HepG2 (cell line): Measurements from ENCODE around the gene TMED6. TPM values are rescaled to one million over a fixed set of nuclear protein-coding genes. Genes with fewer than 3 reads are reported as not detected.
A peak's percentile ranks its signal among the peaks of the same experiment; 100 is the strongest.

Source experiments
- BCL6 ChIP-seq: IDR thresholded peaks from 2 replicates; pipeline ENCODE4 v1.6.1; 2016; ENCODE audit warnings: missing genetic modification reagents, missing compliant biosample characterization
- ZMYM3 ChIP-seq: sonication (generic); formaldehyde crosslinking; IDR thresholded peaks from 2 replicates; pipeline ENCODE4 v1.5.1; 2020; ENCODE audit warnings: mild to moderate bottlenecking, missing genetic modification reagents
- ZNF549 ChIP-seq: sonication (generic); formaldehyde crosslinking; IDR thresholded peaks from 2 replicates; pipeline ENCODE4 v1.5.0; 2020; ENCODE audit warnings: missing genetic modification reagents
- polyA plus RNA-seq, 8 experiments: library from polyadenylated mRNA; depleted of rRNA in 3 of 8; stranded (reverse) in 7 of 8; unstranded in 1 of 8; fragments of >200 nt; fragmentation: Illumina TruSeq in 4 of 8; extraction: Trizol in 4 of 8; gene quantifications; 2 replicates each; pipeline versions ENCODE4 v1.2.1 to v1.2.3, GENCODE V29; 2011 to 2016; ENCODE audit warnings: low read depth in 4 of 8, missing spikeins in 1 of 8, mixed read lengths in 1 of 8; ENCODE audit not compliant: insufficient read depth in 1 of 8
- total RNA-seq, 5 experiments: library from RNA; depleted of rRNA; stranded (reverse); fragments of >200 nt; fragmentation: Illumina TruSeq; extraction: Trizol; gene quantifications; 2 replicates each; pipeline ENCODE4 v1.2.3, GENCODE V29; 2016; ENCODE audit warnings: low read depth in 1 of 5
- TF ChIP-seq, protein P1 (sequence below), 2 experiments: sonication (generic) in 1 of 2; formaldehyde crosslinking in 1 of 2; IDR thresholded peaks; 2 replicates each; pipeline versions ENCODE4 v1.4.0 to v1.6.1; 2018 to 2020; ENCODE audit warnings: missing genetic modification reagents in 2 of 2, borderline replicate concordance in 1 of 2, low read depth in 1 of 2, mild to moderate bottlenecking in 1 of 2, missing biosample characterization in 1 of 2
- TF ChIP-seq, protein P2 (sequence below): sonication (generic); formaldehyde crosslinking; IDR thresholded peaks from 2 replicates; pipeline ENCODE4 v1.5.0; 2020; ENCODE audit warnings: mild to moderate bottlenecking, low read depth, missing genetic modification reagents, borderline replicate concordance
- TF ChIP-seq, protein P3 (sequence below): sonication (generic); formaldehyde crosslinking; IDR thresholded peaks from 2 replicates; pipeline ENCODE4 v1.5.1; 2020; ENCODE audit warnings: missing genetic modification reagents, mild to moderate bottlenecking, borderline replicate concordance

Gene TMED6
- total and polyA plus RNA-seq, 2 of the 13 experiments (the other 11 are each of a cell fraction or from before 2014, with no cell fraction given): 9.8 to 14.4 TPM

DNA sequence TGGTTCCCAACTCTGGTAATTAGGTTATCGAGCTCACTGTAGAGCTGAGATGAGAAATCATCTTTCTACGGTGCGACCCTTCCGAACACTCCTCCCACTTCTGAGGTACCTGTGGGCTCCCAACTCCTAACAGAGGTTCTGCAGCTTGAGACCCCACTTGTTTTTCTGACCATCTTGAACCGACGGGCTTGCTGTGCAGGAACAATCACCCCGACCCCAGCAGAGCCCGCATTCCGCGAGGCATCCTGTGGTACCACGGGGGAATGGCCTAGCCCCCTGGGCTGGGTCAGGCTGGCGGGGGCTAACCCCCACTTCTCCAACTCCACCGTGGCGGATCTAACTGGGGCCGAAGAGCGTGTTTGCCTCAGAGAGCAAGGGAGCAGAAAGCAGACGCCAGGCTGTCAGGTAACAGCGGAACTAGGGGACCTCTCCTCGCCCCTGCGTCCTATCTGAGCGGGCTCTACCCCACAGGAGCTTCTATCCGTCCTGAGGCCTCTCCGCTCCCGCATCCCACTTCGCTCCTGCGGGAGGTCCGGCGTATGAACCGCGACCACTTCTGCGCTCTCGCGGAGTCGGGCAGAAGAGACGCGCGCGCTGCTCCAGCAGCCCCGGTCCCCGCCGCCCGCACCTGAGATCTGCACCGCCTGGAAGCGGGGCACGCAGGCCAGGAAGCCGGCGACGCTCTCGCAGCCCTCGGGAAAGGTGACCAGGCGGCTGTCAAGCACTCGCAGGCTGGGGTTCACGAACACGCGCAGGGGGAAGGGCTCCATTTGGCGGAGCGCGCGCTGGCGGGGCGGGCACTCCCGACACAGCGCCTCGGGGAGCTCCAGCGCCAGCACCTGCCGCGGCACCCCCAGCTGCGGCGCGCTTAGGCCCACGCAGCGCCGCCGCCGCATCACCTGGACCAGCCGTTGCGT lies 22.0 kb downstream of the TMED6 start (continued):
- TF ChIP-seq, protein P1, sequence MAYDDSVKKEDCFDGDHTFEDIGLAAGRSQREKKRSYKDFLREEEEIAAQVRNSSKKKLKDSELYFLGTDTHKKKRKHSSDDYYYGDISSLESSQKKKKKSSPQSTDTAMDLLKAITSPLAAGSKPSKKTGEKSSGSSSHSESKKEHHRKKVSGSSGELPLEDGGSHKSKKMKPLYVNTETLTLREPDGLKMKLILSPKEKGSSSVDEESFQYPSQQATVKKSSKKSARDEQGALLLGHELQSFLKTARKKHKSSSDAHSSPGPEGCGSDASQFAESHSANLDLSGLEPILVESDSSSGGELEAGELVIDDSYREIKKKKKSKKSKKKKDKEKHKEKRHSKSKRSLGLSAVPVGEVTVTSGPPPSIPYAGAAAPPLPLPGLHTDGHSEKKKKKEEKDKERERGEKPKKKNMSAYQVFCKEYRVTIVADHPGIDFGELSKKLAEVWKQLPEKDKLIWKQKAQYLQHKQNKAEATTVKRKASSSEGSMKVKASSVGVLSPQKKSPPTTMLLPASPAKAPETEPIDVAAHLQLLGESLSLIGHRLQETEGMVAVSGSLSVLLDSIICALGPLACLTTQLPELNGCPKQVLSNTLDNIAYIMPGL (CRISPR knock-in tag; IDR thresholded peaks at IDR 0.05; ENCODE audit: borderline replicate concordance in 1 of 2, low read depth in 1 of 2): 0 out of 4 replicates have a peak, but pooled peaks of 1 of the 2 experiments have one; percentile 20
- TF ChIP-seq, protein P2, sequence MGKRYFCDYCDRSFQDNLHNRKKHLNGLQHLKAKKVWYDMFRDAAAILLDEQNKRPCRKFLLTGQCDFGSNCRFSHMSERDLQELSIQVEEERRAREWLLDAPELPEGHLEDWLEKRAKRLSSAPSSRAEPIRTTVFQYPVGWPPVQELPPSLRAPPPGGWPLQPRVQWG (CRISPR knock-in tag): peak; percentile 85; the same call in 1 of the 2 replicates
- no peak; the same call in 1 of the 2 replicates for TF ChIP-seq BCL6
- 0 out of 2 replicates have a peak, but pooled peaks have one; percentile 30 for TF ChIP-seq ZMYM3 (CRISPR knock-in tag)
- TF ChIP-seq, protein P3, sequence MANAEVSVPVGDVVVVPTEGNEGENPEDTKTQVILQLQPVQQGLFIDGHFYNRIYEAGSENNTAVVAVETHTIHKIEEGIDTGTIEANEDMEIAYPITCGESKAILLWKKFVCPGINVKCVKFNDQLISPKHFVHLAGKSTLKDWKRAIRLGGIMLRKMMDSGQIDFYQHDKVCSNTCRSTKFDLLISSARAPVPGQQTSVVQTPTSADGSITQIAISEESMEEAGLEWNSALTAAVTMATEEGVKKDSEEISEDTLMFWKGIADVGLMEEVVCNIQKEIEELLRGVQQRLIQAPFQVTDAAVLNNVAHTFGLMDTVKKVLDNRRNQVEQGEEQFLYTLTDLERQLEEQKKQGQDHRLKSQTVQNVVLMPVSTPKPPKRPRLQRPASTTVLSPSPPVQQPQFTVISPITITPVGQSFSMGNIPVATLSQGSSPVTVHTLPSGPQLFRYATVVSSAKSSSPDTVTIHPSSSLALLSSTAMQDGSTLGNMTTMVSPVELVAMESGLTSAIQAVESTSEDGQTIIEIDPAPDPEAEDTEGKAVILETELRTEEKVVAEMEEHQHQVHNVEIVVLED (CRISPR knock-in tag): no peak
- no peak for TF ChIP-seq ZNF549 (CRISPR knock-in tag)
